HepG2 (cell line): ENCODE results near the gene C3orf18. TPM values are rescaled to one million over a fixed set of nuclear protein-coding genes. Genes with fewer than 3 reads are reported as not detected.
A peak's percentile ranks its signal among the peaks of the same experiment; 100 is the strongest.

ENCODE experiments used
- BCL6 ChIP-seq: IDR thresholded peaks from 2 replicates; pipeline ENCODE4 v1.6.1; 2016; ENCODE audit warnings: missing genetic modification reagents, missing compliant biosample characterization
- ELF3 ChIP-seq: IDR thresholded peaks from 2 replicates; pipeline ENCODE4 v1.6.1; 2016; ENCODE audit warnings: missing genetic modification reagents, missing compliant biosample characterization
- ETV5 ChIP-seq: IDR thresholded peaks from 2 replicates; pipeline ENCODE4 v1.6.1; 2018; ENCODE audit warnings: missing biosample characterization, missing genetic modification reagents, inconsistent platforms, borderline replicate concordance
- GABPB1 ChIP-seq: IDR thresholded peaks from 2 replicates; pipeline ENCODE4 v1.6.1; 2016; ENCODE audit warnings: mild to moderate bottlenecking, missing genetic modification reagents, moderate library complexity, missing compliant biosample characterization
- GATAD2A ChIP-seq: IDR thresholded peaks from 2 replicates; pipeline ENCODE4 v1.6.1; 2016
- KLF12 ChIP-seq: sonication (generic); formaldehyde crosslinking; IDR thresholded peaks from 2 replicates; pipeline ENCODE4 v1.4.0; 2020; ENCODE audit warnings: missing genetic modification reagents, borderline replicate concordance
- MIER2 ChIP-seq: IDR thresholded peaks from 2 replicates; pipeline ENCODE4 v1.6.1; 2016; ENCODE audit warnings: missing biosample characterization, missing genetic modification reagents
- MTA1 ChIP-seq: sonication (generic); formaldehyde crosslinking; IDR thresholded peaks from 2 replicates; pipeline ENCODE4 v1.4.0; 2020; ENCODE audit warnings: missing genetic modification reagents, mild to moderate bottlenecking, borderline replicate concordance
- NFE2L1 ChIP-seq: sonication (generic); formaldehyde crosslinking; IDR thresholded peaks from 2 replicates; pipeline ENCODE4 v1.4.0; 2020; ENCODE audit warnings: missing genetic modification reagents, mild to moderate bottlenecking, borderline replicate concordance
- REPIN1 ChIP-seq: sonication (generic); formaldehyde crosslinking; IDR thresholded peaks from 2 replicates; pipeline ENCODE4 v1.8.0; 2022; ENCODE audit warnings: missing genetic modification reagents, low read depth, mild to moderate bottlenecking, borderline replicate concordance
- RXRB ChIP-seq: IDR thresholded peaks from 2 replicates; pipeline ENCODE4 v1.6.1; 2016; ENCODE audit warnings: borderline replicate concordance, missing genetic modification reagents, missing compliant biosample characterization
- SAP130 ChIP-seq: IDR thresholded peaks from 2 replicates; pipeline ENCODE4 v1.6.1; 2016; ENCODE audit warnings: low read depth
- SMAD9 ChIP-seq: sonication (generic); formaldehyde crosslinking; IDR thresholded peaks from 2 replicates; pipeline ENCODE4 v1.5.1; 2020; ENCODE audit warnings: mild to moderate bottlenecking, missing genetic modification reagents
- SRF ChIP-seq: IDR thresholded peaks from 2 replicates; pipeline ENCODE4 v1.6.1; 2011; ENCODE audit warnings: mild to moderate bottlenecking, low read depth, low read length, moderate library complexity
- TOPORS ChIP-seq: sonication (generic); formaldehyde crosslinking; IDR thresholded peaks from 2 replicates; pipeline ENCODE4 v1.8.0; 2023; ENCODE audit warnings: mild to moderate bottlenecking, missing genetic modification reagents
- ZNF350 ChIP-seq: sonication (generic); formaldehyde crosslinking; IDR thresholded peaks from 2 replicates; pipeline ENCODE4 v1.4.0; 2020; ENCODE audit warnings: mild to moderate bottlenecking, low read depth, missing genetic modification reagents, borderline replicate concordance
- ZNF557 ChIP-seq: sonication (generic); formaldehyde crosslinking; IDR thresholded peaks from 2 replicates; pipeline ENCODE4 v1.4.0; 2020; ENCODE audit warnings: missing genetic modification reagents
- polyA plus RNA-seq, 8 experiments: library from polyadenylated mRNA; depleted of rRNA in 3 of 8; stranded (reverse) in 7 of 8; unstranded in 1 of 8; fragments of >200 nt; fragmentation: Illumina TruSeq in 4 of 8; extraction: Trizol in 4 of 8; gene quantifications; 2 replicates each; pipeline versions ENCODE4 v1.2.1 to v1.2.3, GENCODE V29; 2011 to 2016; ENCODE audit warnings: low read depth in 4 of 8, missing spikeins in 1 of 8, mixed read lengths in 1 of 8; ENCODE audit not compliant: insufficient read depth in 1 of 8
- total RNA-seq, 5 experiments: library from RNA; depleted of rRNA; stranded (reverse); fragments of >200 nt; fragmentation: Illumina TruSeq; extraction: Trizol; gene quantifications; 2 replicates each; pipeline ENCODE4 v1.2.3, GENCODE V29; 2016; ENCODE audit warnings: low read depth in 1 of 5
- TF ChIP-seq, protein P1 (sequence below): sonication (generic); formaldehyde crosslinking; IDR thresholded peaks from 2 replicates; pipeline ENCODE4; 2020; ENCODE audit warnings: missing genetic modification reagents, mild to moderate bottlenecking, borderline replicate concordance
- TF ChIP-seq, protein P2 (sequence below): sonication (generic); IDR thresholded peaks from 2 replicates; pipeline ENCODE4 v1.6.1; 2016; ENCODE audit warnings: low read depth, borderline replicate concordance
- TF ChIP-seq, protein P3 (sequence below): sonication (generic); formaldehyde crosslinking; IDR thresholded peaks from 2 replicates; pipeline ENCODE4 v1.5.1; 2020; ENCODE audit warnings: missing genetic modification reagents, mild to moderate bottlenecking, borderline replicate concordance
- TF ChIP-seq, protein P4 (sequence below): sonication (generic); formaldehyde crosslinking; IDR thresholded peaks from 2 replicates; pipeline ENCODE4 v1.4.0; 2020; ENCODE audit warnings: missing genetic modification reagents

The C3orf18 gene
- total and polyA plus RNA-seq, 2 of the 13 experiments (the other 11 are each of a cell fraction or from before 2014, with no cell fraction given) = 1.6 to 4.8 TPM

DNA sequence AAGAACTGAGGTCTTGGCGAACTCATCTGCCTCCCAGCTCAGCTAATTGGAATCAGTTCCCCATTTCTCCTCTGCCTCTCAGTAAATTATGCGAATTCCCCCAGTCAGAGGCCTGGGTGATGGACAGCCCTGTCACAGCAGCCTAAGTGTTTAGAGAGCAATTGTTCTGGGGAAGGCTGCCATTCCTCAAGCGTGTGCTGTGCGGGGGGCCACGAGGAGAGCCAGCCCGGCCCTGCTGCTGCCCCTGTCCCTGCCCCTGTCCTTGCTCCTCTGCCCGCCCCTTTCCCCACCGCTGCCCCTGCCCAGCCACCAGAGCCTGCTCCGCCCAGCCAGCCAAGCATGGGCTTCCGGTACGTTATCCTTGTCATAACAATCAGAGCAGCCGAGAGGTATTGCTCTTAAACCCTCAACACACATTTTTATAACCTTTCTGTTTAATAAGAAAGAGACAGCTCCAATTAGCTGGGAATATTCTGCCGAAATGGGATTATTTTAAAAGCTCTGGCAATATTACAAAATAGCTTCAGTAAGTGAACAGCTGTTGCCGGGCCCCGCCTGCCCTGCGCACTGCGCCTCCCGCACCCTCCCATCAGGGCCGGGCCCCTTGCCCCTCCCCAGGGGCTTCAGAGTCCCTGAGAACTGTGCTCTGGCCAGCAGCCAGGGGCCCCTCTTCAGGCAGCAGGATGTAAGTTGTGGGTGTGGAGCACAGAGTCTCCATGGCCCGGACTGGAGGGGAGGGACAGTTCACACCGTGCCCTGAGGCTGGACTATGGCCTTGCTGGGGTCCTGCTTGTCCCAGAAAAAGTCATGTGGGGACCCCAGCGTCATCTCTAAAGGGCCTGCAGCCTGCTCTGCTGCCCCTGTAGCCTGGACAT is 51.7 kb downstream of the C3orf18 start (continued):
- TF ChIP-seq, protein P1, sequence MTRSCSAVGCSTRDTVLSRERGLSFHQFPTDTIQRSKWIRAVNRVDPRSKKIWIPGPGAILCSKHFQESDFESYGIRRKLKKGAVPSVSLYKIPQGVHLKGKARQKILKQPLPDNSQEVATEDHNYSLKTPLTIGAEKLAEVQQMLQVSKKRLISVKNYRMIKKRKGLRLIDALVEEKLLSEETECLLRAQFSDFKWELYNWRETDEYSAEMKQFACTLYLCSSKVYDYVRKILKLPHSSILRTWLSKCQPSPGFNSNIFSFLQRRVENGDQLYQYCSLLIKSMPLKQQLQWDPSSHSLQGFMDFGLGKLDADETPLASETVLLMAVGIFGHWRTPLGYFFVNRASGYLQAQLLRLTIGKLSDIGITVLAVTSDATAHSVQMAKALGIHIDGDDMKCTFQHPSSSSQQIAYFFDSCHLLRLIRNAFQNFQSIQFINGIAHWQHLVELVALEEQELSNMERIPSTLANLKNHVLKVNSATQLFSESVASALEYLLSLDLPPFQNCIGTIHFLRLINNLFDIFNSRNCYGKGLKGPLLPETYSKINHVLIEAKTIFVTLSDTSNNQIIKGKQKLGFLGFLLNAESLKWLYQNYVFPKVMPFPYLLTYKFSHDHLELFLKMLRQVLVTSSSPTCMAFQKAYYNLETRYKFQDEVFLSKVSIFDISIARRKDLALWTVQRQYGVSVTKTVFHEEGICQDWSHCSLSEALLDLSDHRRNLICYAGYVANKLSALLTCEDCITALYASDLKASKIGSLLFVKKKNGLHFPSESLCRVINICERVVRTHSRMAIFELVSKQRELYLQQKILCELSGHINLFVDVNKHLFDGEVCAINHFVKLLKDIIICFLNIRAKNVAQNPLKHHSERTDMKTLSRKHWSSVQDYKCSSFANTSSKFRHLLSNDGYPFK (CRISPR knock-in tag) = peak; percentile 42; the same call in 1 of the 2 replicates
- TF ChIP-seq NFE2L1 (CRISPR knock-in tag) (no peak), BCL6 (CRISPR knock-in tag) (0 out of 2 replicates have a peak, but pooled peaks have one; percentile 13), MIER2 (CRISPR knock-in tag) (0 out of 2 replicates have a peak, but pooled peaks have one; percentile 55), KLF12 (CRISPR knock-in tag) (0 out of 2 replicates have a peak, but pooled peaks have one; percentile 50), REPIN1 (CRISPR knock-in tag) (no peak), RXRB (CRISPR knock-in tag) (peak; percentile 24; the same call in 1 of the 2 replicates), TOPORS (CRISPR knock-in tag) (0 out of 2 replicates have a peak, but pooled peaks have one; percentile 38), ELF3 (CRISPR knock-in tag) (0 out of 2 replicates have a peak, but pooled peaks have one; percentile 10), ZNF350 (CRISPR knock-in tag) (peak; percentile 41; the same call in 1 of the 2 replicates), GATAD2A (CRISPR knock-in tag) (peak; percentile 41; the same call in 1 of the 2 replicates), SAP130 (peak; percentile 31; the same call in 1 of the 2 replicates), ETV5 (CRISPR knock-in tag) (0 out of 2 replicates have a peak, but pooled peaks have one; percentile 28), GABPB1 (CRISPR knock-in tag) (peak; percentile 45; the same call in 1 of the 2 replicates), ZNF557 (no peak), MTA1 (peak; percentile 32; the same call in 1 of the 2 replicates), SRF (peak; percentile 75; the same call in 1 of the 2 replicates), SMAD9 (CRISPR knock-in tag) (no peak)
- TF ChIP-seq, protein P2, sequence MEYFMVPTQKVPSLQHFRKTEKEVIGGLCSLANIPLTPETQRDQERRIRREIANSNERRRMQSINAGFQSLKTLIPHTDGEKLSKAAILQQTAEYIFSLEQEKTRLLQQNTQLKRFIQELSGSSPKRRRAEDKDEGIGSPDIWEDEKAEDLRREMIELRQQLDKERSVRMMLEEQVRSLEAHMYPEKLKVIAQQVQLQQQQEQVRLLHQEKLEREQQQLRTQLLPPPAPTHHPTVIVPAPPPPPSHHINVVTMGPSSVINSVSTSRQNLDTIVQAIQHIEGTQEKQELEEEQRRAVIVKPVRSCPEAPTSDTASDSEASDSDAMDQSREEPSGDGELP = peak; percentile 88
- TF ChIP-seq, protein P3, sequence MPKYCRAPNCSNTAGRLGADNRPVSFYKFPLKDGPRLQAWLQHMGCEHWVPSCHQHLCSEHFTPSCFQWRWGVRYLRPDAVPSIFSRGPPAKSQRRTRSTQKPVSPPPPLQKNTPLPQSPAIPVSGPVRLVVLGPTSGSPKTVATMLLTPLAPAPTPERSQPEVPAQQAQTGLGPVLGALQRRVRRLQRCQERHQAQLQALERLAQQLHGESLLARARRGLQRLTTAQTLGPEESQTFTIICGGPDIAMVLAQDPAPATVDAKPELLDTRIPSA (CRISPR knock-in tag) = no peak
- TF ChIP-seq, protein P4, sequence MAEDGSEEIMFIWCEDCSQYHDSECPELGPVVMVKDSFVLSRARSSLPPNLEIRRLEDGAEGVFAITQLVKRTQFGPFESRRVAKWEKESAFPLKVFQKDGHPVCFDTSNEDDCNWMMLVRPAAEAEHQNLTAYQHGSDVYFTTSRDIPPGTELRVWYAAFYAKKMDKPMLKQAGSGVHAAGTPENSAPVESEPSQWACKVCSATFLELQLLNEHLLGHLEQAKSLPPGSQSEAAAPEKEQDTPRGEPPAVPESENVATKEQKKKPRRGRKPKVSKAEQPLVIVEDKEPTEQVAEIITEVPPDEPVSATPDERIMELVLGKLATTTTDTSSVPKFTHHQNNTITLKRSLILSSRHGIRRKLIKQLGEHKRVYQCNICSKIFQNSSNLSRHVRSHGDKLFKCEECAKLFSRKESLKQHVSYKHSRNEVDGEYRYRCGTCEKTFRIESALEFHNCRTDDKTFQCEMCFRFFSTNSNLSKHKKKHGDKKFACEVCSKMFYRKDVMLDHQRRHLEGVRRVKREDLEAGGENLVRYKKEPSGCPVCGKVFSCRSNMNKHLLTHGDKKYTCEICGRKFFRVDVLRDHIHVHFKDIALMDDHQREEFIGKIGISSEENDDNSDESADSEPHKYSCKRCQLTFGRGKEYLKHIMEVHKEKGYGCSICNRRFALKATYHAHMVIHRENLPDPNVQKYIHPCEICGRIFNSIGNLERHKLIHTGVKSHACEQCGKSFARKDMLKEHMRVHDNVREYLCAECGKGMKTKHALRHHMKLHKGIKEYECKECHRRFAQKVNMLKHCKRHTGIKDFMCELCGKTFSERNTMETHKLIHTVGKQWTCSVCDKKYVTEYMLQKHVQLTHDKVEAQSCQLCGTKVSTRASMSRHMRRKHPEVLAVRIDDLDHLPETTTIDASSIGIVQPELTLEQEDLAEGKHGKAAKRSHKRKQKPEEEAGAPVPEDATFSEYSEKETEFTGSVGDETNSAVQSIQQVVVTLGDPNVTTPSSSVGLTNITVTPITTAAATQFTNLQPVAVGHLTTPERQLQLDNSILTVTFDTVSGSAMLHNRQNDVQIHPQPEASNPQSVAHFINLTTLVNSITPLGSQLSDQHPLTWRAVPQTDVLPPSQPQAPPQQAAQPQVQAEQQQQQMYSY = peak; percentile 98
